ENCODE measurements around the gene PEX11B.

PEX11B gene

GRCh38 chr1:145863282-145864018 lies 55.1 kb downstream of the PEX11B start:
- no peak for DNase-seq

Data from NCI-H2081 treated with DMSO at 0.1 percent for 48 hours (cell line).